B cell (primary cell): ENCODE data around the gene PTPRM. TPM values are rescaled to one million over a fixed set of nuclear protein-coding genes. Genes with fewer than 3 reads are reported as not detected.

Source experiments
- ATAC-seq: fragments of 200-7000 bp; cut with Tn5 transposase; one replicate; pipeline ENCODE4 v1.10.0; 2021; ENCODE audit warnings: low read depth, mild to moderate bottlenecking, moderate number of reproducible peaks, moderate library complexity
- CTCF ChIA-PET: fragments of 350-600 bp; sonication (Branson Sonifier 250); formaldehyde crosslinking; loops from one replicate; lab custom pipeline; 2021; ENCODE audit warnings: antibody characterized with exemption, inconsistent platforms; lab: Charles Lee
- POLR2A ChIA-PET: fragments of 350-600 bp; sonication (Branson Sonifier 250); formaldehyde crosslinking; loops from one replicate; lab custom pipeline; 2021; ENCODE audit warnings: antibody characterized with exemption; lab: Charles Lee
- DNase-seq: peaks from one replicate; pipeline ENCODE4 v3.0.0; 2013
- H2AFZ ChIP-seq: 2 replicates; pipeline ENCODE4 v1.6.1; 2012; ENCODE audit warnings: mild to moderate bottlenecking, low read depth, low read length; ENCODE audit not compliant: insufficient read depth, poor library complexity, severe bottlenecking
- H3K27ac ChIP-seq, 2 donors: 1 replicate in 1 of 2; 2 replicates in 1 of 2; pipeline ENCODE4 v1.5.1; 2012 to 2013; ENCODE audit warnings: low read length in 2 of 2, mild to moderate bottlenecking in 2 of 2, moderate library complexity in 1 of 2
- H3K27me3 ChIP-seq, 4 experiments: fragments of 200-600 bp in 1 of 4; sonication (generic) in 1 of 4; replicated peaks in 1 of 4; 1 replicate in 2 of 4; 2 replicates in 2 of 4; pipeline versions ENCODE4 v1.6.1 to v1.7.0; 2013 to 2016; ENCODE audit warnings: low read length in 3 of 4, mild to moderate bottlenecking in 2 of 4, mixed read lengths in 1 of 4, moderate library complexity in 1 of 4; ENCODE audit not compliant: insufficient read depth in 4 of 4, control insufficient read depth in 3 of 4; ENCODE audit errors: control extremely low read depth in 1 of 4
- H3K36me3 ChIP-seq, 2 experiments: replicated peaks in 1 of 2; 1 replicate in 1 of 2; 2 replicates in 1 of 2; pipeline versions ENCODE4 v1.6.1 to v1.7.1; 2013; ENCODE audit warnings: low read length in 1 of 2; ENCODE audit not compliant: insufficient read depth in 2 of 2, control insufficient read depth in 1 of 2; ENCODE audit errors: control extremely low read depth in 1 of 2, extremely low read depth in 1 of 2
- H3K4me1 ChIP-seq, 2 donors: fragments of 200-600 bp in 1 of 2; sonication (generic) in 1 of 2; 1 replicate in 1 of 2; 2 replicates in 1 of 2; pipeline versions ENCODE4 v1.5.1 to v1.6.1; 2013 to 2017; ENCODE audit warnings: low read length in 2 of 2; ENCODE audit not compliant: control insufficient read depth in 2 of 2, insufficient read depth in 2 of 2
- H3K4me2 ChIP-seq: replicated peaks from 2 replicates; pipeline ENCODE3; 2012; ENCODE audit warnings: mild to moderate bottlenecking, low read depth, low read length; ENCODE audit not compliant: poor library complexity, severe bottlenecking
- H3K4me3 ChIP-seq, 5 experiments: fragments of 200-600 bp in 1 of 5; sonication (generic) in 1 of 5; 1 replicate in 3 of 5; 2 replicates in 2 of 5; pipeline versions ENCODE4 v1.5.1 to v1.7.0; 2011 to 2016; ENCODE audit warnings: low read length in 4 of 5, mild to moderate bottlenecking in 4 of 5, low read depth in 2 of 5, control low read depth in 1 of 5, moderate library complexity in 1 of 5; ENCODE audit not compliant: insufficient read depth in 1 of 5; ENCODE audit errors: control extremely low read depth in 1 of 5, extremely low read depth in 1 of 5
- H3K79me2 ChIP-seq: fragments of 200-600 bp; sonication (generic); one replicate; pipeline ENCODE4 v1.6.0; 2016; ENCODE audit warnings: low read length; ENCODE audit not compliant: control insufficient read depth, insufficient read depth
- H3K9ac ChIP-seq: fragments of 200-600 bp; sonication (generic); 2 replicates; pipeline ENCODE4 v1.6.1; 2017; ENCODE audit warnings: mild to moderate bottlenecking, low read length, moderate library complexity
- H3K9me3 ChIP-seq, 3 donors: one replicate each; pipeline versions ENCODE4 v1.6.1 to v1.7.1; 2013; ENCODE audit warnings: low read length in 2 of 3; ENCODE audit not compliant: control insufficient read depth in 2 of 3, insufficient read depth in 1 of 3; ENCODE audit errors: control extremely low read depth in 1 of 3
- H4K20me1 ChIP-seq: 2 replicates; pipeline ENCODE4 v1.6.0; 2012; ENCODE audit warnings: mild to moderate bottlenecking, low read length; ENCODE audit not compliant: insufficient read depth, control insufficient read depth, poor library complexity, severe bottlenecking
- H3K27ac Mint-ChIP-seq: one replicate; pipeline ENCODE4 v1.8.0; 2021; ENCODE audit warnings: mixed read lengths
- H3K27me3 Mint-ChIP-seq: one replicate; pipeline ENCODE4 v1.8.0; 2021; ENCODE audit warnings: mixed read lengths
- H3K4me1 Mint-ChIP-seq: one replicate; pipeline ENCODE4 v1.8.0; 2021; ENCODE audit warnings: mixed read lengths
- H3K4me3 Mint-ChIP-seq: one replicate; pipeline ENCODE4 v1.8.0; 2021; ENCODE audit warnings: mixed read lengths
- H3K9me3 Mint-ChIP-seq: one replicate; pipeline ENCODE4 v1.8.0; 2022; ENCODE audit warnings: mixed read lengths; ENCODE audit not compliant: insufficient read depth
- EZH2 ChIP-seq: IDR thresholded peaks from 2 replicates; pipeline ENCODE4 v1.6.1; 2012; ENCODE audit warnings: borderline replicate concordance, low read depth, mild to moderate bottlenecking, moderate library complexity, low read length; ENCODE audit not compliant: insufficient read depth, poor library complexity, severe bottlenecking
- WGBS: methylation state at CpG from one replicate; pipeline ENCODE4 v1.1.5; 2013; ENCODE audit warnings: missing lambda C conversion rate; ENCODE audit not compliant: insufficient coverage; 5-methylcytosine and 5-hydroxymethylcytosine counted together
- intact Hi-C: fragments of 100-400 bp; cut with micrococcal nuclease; formaldehyde crosslinking; loops from one replicate; pipeline ENCODE4 v1.10.0; 2022
- polyA plus RNA-seq: library from polyadenylated mRNA; depleted of rRNA; stranded (reverse); fragments of >200 nt; gene quantifications from 2 replicates; pipeline ENCODE4 v1.2.3, GENCODE V29; 2012
- total RNA-seq, 2 donors: library from RNA; stranded (reverse); fragments of 120-200 nt in 1 of 2; gene quantifications; 1 replicate in 1 of 2; 2 replicates in 1 of 2; pipeline versions ENCODE4 v1.2.3 to v1.2.4, GENCODE V29; 2013 to 2022
- TF ChIP-seq, protein P1 (sequence below): fragments of 200-600 bp; IDR thresholded peaks from one replicate; pipeline ENCODE4 v1.8.0; 2022; ENCODE audit warnings: antibody characterized with exemption, mild to moderate bottlenecking

PTPRM gene
- total and polyA plus RNA-seq, 2 donors (not counting 1 experiment from before 2014, with no cell fraction given): 0.20 to 0.89 TPM

GRCh38 chr18:7902399-7902839 is 335.3 kb downstream of the PTPRM start:
- ATAC-seq (no peak), DNase-seq (no peak)
- Mint-ChIP-seq H3K27ac (no peak overlapping the region), H3K9me3 (no peaks in the 10 kb centered on the region), H3K4me3 (no peak overlapping the region), H3K27me3 (no peaks in the 10 kb centered on the region), H3K4me1 (no peaks in the 10 kb centered on the region)
- H3K4me2 ChIP-seq: no peak overlapping the region
- H3K36me3 ChIP-seq: no peaks in the 10 kb centered on the region
- TF ChIP-seq EZH2: no peak
- TF ChIP-seq, protein P1, sequence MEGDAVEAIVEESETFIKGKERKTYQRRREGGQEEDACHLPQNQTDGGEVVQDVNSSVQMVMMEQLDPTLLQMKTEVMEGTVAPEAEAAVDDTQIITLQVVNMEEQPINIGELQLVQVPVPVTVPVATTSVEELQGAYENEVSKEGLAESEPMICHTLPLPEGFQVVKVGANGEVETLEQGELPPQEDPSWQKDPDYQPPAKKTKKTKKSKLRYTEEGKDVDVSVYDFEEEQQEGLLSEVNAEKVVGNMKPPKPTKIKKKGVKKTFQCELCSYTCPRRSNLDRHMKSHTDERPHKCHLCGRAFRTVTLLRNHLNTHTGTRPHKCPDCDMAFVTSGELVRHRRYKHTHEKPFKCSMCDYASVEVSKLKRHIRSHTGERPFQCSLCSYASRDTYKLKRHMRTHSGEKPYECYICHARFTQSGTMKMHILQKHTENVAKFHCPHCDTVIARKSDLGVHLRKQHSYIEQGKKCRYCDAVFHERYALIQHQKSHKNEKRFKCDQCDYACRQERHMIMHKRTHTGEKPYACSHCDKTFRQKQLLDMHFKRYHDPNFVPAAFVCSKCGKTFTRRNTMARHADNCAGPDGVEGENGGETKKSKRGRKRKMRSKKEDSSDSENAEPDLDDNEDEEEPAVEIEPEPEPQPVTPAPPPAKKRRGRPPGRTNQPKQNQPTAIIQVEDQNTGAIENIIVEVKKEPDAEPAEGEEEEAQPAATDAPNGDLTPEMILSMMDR: no peak
- H3K27me3 ChIP-seq: no peaks in the 10 kb centered on the region
- CTCF ChIA-PET: no interaction called here
- H3K4me1 ChIP-seq: no peaks in the 10 kb centered on the region
- H3K79me2 ChIP-seq: no peaks in the 10 kb centered on the region
- H4K20me1 ChIP-seq: no peaks in the 10 kb centered on the region
- H3K4me3 ChIP-seq: no peak overlapping the region
- no peak overlapping the region for H3K27ac ChIP-seq
- H3K9ac ChIP-seq: no peak overlapping the region
- no CpG with 5 or more reads among the region's 5 CpGs for WGBS
- intact Hi-C loops: no loop called here
- no peaks in the 10 kb centered on the region for H3K9me3 ChIP-seq
- no peak overlapping the region for H2AFZ ChIP-seq
- POLR2A ChIA-PET: no interaction called here

GRCh38 chr18:7904529-7904928 is 337.4 kb downstream of the PTPRM start:
- WGBS: no CpG with 5 or more reads among the region's 2 CpGs
- DNase-seq: no peak
- H3K79me2 ChIP-seq: no peaks in the 10 kb centered on the region
- ChIA-PET POLR2A (no interaction called here), CTCF (no interaction called here)
- H3K9ac ChIP-seq: no peak overlapping the region
- no peaks in the 10 kb centered on the region for H3K9me3 ChIP-seq
- ATAC-seq: no peak
- H3K27me3 ChIP-seq: no peaks in the 10 kb centered on the region
- intact Hi-C loops: no loop called here
- no peak overlapping the region for H3K4me2 ChIP-seq
- Mint-ChIP-seq H3K9me3 (no peaks in the 10 kb centered on the region), H3K27ac (no peak overlapping the region), H3K27me3 (no peaks in the 10 kb centered on the region), H3K4me1 (no peaks in the 10 kb centered on the region), H3K4me3 (no peak overlapping the region)
- no peaks in the 10 kb centered on the region for H3K36me3 ChIP-seq
- no peaks in the 10 kb centered on the region for H4K20me1 ChIP-seq
- no peak overlapping the region for H2AFZ ChIP-seq
- H3K27ac ChIP-seq: no peak overlapping the region
- H3K4me1 ChIP-seq: no peaks in the 10 kb centered on the region
- TF ChIP-seq, protein P1: no peak
- TF ChIP-seq EZH2: no peak
- H3K4me3 ChIP-seq: no peak overlapping the region
